Neuron (in vitro differentiated cells): ENCODE results near the gene ZNF746.

ENCODE experiments used
- H2AFZ ChIP-seq: one replicate; pipeline ENCODE4 v1.6.1; 2013; ENCODE audit warnings: low read depth, mild to moderate bottlenecking, inconsistent platforms, low read length, moderate library complexity
- H3K27me3 ChIP-seq: one replicate; pipeline ENCODE4 v1.6.1; 2013; ENCODE audit warnings: low read length; ENCODE audit not compliant: insufficient read depth
- H3K36me3 ChIP-seq: one replicate; pipeline ENCODE4 v1.6.1; 2013; ENCODE audit warnings: low read length; ENCODE audit not compliant: insufficient read depth
- H3K4me1 ChIP-seq: one replicate; pipeline ENCODE4 v1.6.1; 2013; ENCODE audit warnings: low read length; ENCODE audit not compliant: insufficient read depth
- H3K4me3 ChIP-seq: 2 replicates; pipeline ENCODE4 v1.5.1; 2013; ENCODE audit warnings: mild to moderate bottlenecking, low read length, moderate library complexity
- H3K9me3 ChIP-seq: one replicate; pipeline ENCODE4 v1.6.1; 2013; ENCODE audit warnings: low read length

Gene ZNF746

DNA sequence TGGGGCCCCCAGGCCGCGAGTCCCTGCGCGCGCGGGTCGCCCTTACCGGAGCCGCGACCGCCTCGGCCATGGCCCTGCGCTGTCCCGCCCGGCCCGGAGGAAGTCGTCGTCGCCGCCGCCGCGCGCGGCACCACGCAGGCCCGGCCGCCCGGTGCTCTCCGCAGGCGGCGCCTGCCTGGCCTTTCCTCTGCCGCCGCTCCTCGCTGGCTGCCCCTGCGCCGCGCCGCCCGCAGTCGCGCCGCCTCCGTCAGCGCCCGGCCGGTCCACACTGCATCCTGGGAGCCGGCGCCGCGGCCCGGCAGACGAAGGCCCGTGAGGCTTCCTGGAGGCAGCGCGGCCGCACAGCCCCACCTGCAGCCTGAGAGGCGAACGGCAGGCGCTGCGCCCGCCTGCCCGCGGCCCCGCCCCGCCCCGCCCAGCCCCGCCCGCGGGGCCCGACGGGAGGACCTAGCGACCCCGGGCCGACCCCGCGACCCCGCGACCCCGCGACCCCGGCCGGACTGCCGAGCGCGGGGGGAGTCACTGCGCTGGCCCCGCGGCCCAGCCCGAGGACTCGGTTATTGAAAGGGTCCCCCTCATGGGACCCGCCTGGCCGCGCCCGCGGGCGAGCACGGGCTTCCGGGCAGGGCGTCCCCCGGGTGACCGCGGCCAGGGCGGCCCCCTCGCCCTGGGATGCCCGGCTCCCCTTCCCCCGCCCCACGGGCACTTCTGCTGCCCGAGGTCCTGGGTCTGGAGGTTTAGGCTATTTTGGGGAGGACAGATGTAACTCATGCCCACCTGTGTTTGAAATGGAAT lies at the start of gene ZNF746:
Gene ZNF746 (minus strand): TSS at position 343 of the 795 bp plus-strand sequence. CDS start 273 bp downstream, at position 70.
- Histone ChIP-seq H2AFZ (peak within 1 kb of the TSS; percentile 73), H3K4me3 (peak within 1 kb of the TSS; percentile 99), H3K9me3 (no peaks in the 10 kb centered on the region), H3K36me3 (peaks cover 17% of the 10 kb centered on the region), H3K4me1 (peaks cover 13% of the 10 kb centered on the region), H3K27me3 (peaks cover 20% of the 10 kb centered on the region)

GRCh38 chr7:149547126-149547525 lies 49.5 kb upstream of the ZNF746 start:
- peaks cover 66% of the 10 kb centered on the region for H3K36me3 ChIP-seq
- no peaks in the 10 kb centered on the region for H3K4me1 ChIP-seq
- H3K27me3 ChIP-seq, result no peaks in the 10 kb centered on the region
- no peak overlapping the region for H3K4me3 ChIP-seq
- peaks cover 28% of the 10 kb centered on the region for H3K9me3 ChIP-seq
- H2AFZ ChIP-seq, result no peak overlapping the region

DNA sequence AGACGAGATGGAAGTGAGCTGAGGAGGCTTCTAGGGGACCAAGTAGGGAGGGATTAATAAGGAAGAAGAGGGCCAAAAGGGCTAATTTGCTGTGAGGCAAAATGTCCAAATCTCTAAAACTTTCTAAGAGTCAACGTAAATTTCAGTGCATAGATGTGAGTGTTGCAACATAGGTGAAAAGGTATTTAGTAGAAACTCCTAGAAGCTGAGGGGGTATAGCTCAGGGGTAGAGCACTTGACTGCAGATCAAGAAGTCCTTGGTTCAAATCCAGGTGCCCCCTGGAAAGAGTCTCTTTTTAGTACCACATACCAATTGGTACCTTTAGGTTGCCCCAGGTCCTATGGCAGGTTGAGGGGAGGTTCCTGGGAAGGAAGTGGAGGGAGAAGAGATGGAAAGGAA lies 48.7 kb upstream of the ZNF746 start:
- Histone ChIP-seq H3K36me3 (peaks cover 59% of the 10 kb centered on the region), H2AFZ (no peak overlapping the region), H3K9me3 (peaks cover 26% of the 10 kb centered on the region)

DNA sequence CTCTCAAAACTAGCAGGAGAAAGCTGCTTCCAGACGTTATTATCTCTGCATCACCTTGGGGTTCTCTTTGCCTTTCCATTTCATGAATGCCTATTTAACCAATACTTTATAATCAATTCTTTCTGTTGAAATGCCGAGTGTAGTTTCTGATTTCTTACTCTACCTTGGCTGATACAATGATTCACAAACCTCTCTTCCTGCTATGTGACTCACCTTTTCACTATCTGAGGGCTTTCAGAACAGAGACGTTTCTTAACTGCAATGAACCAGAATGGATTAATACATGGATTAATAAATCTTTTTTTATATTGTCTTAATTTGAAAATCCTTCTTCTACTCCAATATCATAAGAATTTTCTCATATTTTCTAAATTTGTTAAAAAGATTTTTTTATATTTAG lies 46.4 kb upstream of the ZNF746 start:
- H2AFZ ChIP-seq, result no peak overlapping the region
- H3K27me3 ChIP-seq, result no peaks in the 10 kb centered on the region
- peaks cover 40% of the 10 kb centered on the region for H3K36me3 ChIP-seq
- no peak overlapping the region for H3K4me3 ChIP-seq
- H3K4me1 ChIP-seq, result no peaks in the 10 kb centered on the region
- peaks cover 14% of the 10 kb centered on the region for H3K9me3 ChIP-seq

More for the DNA sequence above, 48.7 kb upstream of the ZNF746 start:
- H3K4me3 ChIP-seq, result no peak overlapping the region
- H3K4me1 ChIP-seq, result no peaks in the 10 kb centered on the region
- no peaks in the 10 kb centered on the region for H3K27me3 ChIP-seq

DNA sequence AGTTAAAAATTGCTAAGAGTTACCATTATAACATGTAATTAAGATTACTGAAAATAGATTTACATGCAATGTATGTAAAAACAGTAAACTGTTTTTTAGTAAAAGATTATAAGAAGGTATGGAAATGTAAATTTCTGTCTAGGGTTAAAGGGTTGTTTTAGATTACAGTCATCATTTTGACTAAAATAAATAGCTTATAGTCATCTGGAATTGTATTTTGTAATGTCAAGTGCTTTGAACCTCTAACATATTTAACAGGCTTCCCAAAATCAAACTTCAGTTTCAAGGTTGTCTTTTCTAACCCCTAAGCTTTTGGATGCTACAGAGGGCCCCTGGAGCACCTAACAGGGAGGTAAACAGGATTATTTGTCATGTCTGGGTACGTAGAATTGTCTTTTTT lies 35.0 kb upstream of the ZNF746 start:
- Histone ChIP-seq H2AFZ (no peak overlapping the region), H3K36me3 (no peaks in the 10 kb centered on the region), H3K27me3 (no peaks in the 10 kb centered on the region), H3K4me1 (no peaks in the 10 kb centered on the region), H3K4me3 (no peak overlapping the region), H3K9me3 (peaks cover 13% of the 10 kb centered on the region)

GRCh38 chr7:149529136-149529718 lies 31.6 kb upstream of the ZNF746 start:
- Histone ChIP-seq H3K27me3 (no peaks in the 10 kb centered on the region), H3K9me3 (peaks cover 17% of the 10 kb centered on the region), H3K4me1 (no peaks in the 10 kb centered on the region), H3K36me3 (no peaks in the 10 kb centered on the region), H2AFZ (no peak overlapping the region), H3K4me3 (no peak overlapping the region)

DNA sequence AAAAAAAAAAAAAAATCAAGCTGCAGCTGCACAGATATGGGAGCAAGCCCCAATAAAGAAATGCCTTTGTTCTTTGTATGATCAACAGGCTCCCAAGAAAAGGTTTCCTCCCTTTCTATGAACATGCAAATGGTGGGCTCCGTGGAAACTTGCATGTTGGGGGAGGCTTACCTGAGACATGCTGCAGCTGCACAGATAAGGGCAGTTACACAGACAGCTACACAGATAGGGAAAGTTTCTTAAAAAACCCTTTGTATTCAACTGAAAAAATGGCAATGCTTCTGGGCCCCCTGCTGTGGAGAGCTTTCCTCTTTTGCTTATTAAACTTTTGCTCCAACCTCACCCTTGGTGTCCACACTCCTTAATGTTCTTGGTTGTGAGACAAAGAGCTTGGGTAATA lies 29.8 kb upstream of the ZNF746 start:
- Histone ChIP-seq H3K36me3 (no peaks in the 10 kb centered on the region), H3K4me3 (no peak overlapping the region), H2AFZ (no peak overlapping the region), H3K9me3 (peaks cover 19% of the 10 kb centered on the region), H3K27me3 (no peaks in the 10 kb centered on the region), H3K4me1 (no peaks in the 10 kb centered on the region)

DNA sequence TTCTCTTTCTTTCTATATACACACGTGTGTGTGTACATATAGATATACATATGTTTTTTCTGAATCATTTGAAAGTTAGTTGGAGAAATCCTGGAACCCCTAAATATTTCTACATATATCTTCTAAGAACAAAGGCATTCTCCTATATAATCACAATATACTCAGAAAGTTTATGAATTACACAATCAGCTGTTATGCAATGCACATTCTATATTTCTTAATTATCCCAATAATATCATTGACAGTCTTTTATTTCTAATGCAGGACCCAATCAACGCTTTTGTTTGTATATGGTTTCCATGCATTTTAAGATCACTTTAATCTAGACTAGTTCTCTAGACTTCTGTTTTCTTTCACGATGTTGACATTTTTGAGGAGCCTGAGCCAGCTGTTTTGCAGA lies 27.7 kb upstream of the ZNF746 start:
- H3K36me3 ChIP-seq, result no peaks in the 10 kb centered on the region
- peaks cover 19% of the 10 kb centered on the region for H3K9me3 ChIP-seq
- no peak overlapping the region for H3K4me3 ChIP-seq
- no peak overlapping the region for H2AFZ ChIP-seq
- no peaks in the 10 kb centered on the region for H3K27me3 ChIP-seq
- H3K4me1 ChIP-seq, result no peaks in the 10 kb centered on the region

- H3K27me3 ChIP-seq, result no peaks in the 10 kb centered on the region
Observed at GRCh38 chr7:149524394-149524793, 26.8 kb upstream of the ZNF746 start.

DNA sequence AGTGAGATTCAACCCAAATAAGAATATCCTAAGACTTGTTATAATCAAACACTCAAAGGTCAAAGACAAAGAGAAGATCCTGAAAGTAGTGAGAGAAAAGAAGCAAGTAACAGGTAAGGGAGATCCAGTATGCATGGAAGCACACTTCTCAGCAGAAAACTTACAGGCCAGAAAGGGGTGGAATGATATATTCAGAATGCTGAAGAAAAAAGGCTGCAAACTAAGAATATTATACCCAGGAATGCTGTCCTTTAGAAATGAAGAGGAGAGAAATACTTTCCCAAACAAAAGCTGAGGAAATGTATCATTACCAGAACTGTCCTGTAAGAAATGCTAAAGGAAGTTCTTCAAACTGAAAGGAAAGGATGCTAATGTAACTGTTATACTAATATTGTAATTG lies 12.6 kb upstream of the ZNF746 start:
- no peaks in the 10 kb centered on the region for H3K4me1 ChIP-seq

More at GRCh38 chr7:149524394-149524793, 26.8 kb upstream of the ZNF746 start:
- no peak overlapping the region for H2AFZ ChIP-seq
- H3K4me1 ChIP-seq, result no peaks in the 10 kb centered on the region
- H3K9me3 ChIP-seq, result peaks cover 15% of the 10 kb centered on the region
- no peaks in the 10 kb centered on the region for H3K36me3 ChIP-seq
- H3K4me3 ChIP-seq, result no peak overlapping the region

GRCh38 chr7:149509774-149510173 lies 12.2 kb upstream of the ZNF746 start:
- H2AFZ ChIP-seq, result no peak overlapping the region
- H3K9me3 ChIP-seq, result peaks cover 11% of the 10 kb centered on the region
- H3K4me3 ChIP-seq, result no peak overlapping the region
- H3K27me3 ChIP-seq, result no peaks in the 10 kb centered on the region
- H3K36me3 ChIP-seq, result no peaks in the 10 kb centered on the region
- no peaks in the 10 kb centered on the region for H3K4me1 ChIP-seq

More for the DNA sequence above, 12.6 kb upstream of the ZNF746 start:
- Histone ChIP-seq H3K4me3 (no peak overlapping the region), H2AFZ (no peak overlapping the region), H3K9me3 (peaks cover 11% of the 10 kb centered on the region), H3K27me3 (no peaks in the 10 kb centered on the region), H3K36me3 (no peaks in the 10 kb centered on the region)

GRCh38 chr7:149505551-149505950 lies 7.9 kb upstream of the ZNF746 start:
- Histone ChIP-seq H3K9me3 (peaks cover 11% of the 10 kb centered on the region), H3K4me1 (no peaks in the 10 kb centered on the region), H2AFZ (no peak overlapping the region), H3K36me3 (no peaks in the 10 kb centered on the region), H3K27me3 (peaks cover 3% of the 10 kb centered on the region), H3K4me3 (no peak overlapping the region)

DNA sequence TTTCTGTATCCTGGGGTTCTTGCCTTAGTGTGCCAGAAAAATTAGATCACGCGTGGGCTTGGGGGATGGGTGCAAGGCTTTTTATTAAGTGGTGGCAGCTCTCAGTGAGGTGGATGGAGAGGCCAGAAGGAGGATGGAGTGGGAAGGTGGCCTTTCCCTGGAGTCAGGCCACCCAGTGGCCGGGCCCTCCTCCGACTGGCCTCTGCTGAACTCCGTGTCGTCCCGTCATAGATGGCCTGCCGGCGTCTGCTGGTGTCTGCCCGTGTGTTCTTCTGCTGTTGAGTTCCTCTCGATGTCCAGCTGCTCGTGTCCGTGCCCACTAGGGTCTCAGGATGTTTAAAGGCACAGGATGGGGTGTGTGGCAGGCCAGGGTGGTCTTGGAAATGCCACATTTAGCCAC lies 4.0 kb upstream of the ZNF746 start:
- H3K27me3 ChIP-seq, result peaks cover 20% of the 10 kb centered on the region

More for the DNA sequence above, 4.0 kb upstream of the ZNF746 start:
- no peak overlapping the region for H2AFZ ChIP-seq
- no peak overlapping the region for H3K4me3 ChIP-seq
- H3K36me3 ChIP-seq, result no peaks in the 10 kb centered on the region
- H3K9me3 ChIP-seq, result peaks cover 3% of the 10 kb centered on the region
- H3K4me1 ChIP-seq, result peaks cover 3% of the 10 kb centered on the region
